GM21423 (cell line): Measurements from ENCODE around the gene ATP6V1G3.
"Not testable (repeated sequence)": the region's sequence is repeated elsewhere in the genome, so short reads cannot be mapped to it uniquely, and the experiment has no call there.

ENCODE experiments used
- ATAC-seq: cut with Tn5 transposase; IDR thresholded peaks from one replicate; pipeline ENCODE4 v1.9.1; 2021; ENCODE audit warnings: mild to moderate bottlenecking, moderate library complexity; ENCODE audit not compliant: unreplicated experiment

The ATP6V1G3 gene

GRCh38 chr1:198498103-198498385 is 42.4 kb downstream of the ATP6V1G3 start:
- no peak for ATAC-seq

GRCh38 chr1:198497326-198498102 is 43.0 kb downstream of the ATP6V1G3 start:
- no peak for ATAC-seq

DNA sequence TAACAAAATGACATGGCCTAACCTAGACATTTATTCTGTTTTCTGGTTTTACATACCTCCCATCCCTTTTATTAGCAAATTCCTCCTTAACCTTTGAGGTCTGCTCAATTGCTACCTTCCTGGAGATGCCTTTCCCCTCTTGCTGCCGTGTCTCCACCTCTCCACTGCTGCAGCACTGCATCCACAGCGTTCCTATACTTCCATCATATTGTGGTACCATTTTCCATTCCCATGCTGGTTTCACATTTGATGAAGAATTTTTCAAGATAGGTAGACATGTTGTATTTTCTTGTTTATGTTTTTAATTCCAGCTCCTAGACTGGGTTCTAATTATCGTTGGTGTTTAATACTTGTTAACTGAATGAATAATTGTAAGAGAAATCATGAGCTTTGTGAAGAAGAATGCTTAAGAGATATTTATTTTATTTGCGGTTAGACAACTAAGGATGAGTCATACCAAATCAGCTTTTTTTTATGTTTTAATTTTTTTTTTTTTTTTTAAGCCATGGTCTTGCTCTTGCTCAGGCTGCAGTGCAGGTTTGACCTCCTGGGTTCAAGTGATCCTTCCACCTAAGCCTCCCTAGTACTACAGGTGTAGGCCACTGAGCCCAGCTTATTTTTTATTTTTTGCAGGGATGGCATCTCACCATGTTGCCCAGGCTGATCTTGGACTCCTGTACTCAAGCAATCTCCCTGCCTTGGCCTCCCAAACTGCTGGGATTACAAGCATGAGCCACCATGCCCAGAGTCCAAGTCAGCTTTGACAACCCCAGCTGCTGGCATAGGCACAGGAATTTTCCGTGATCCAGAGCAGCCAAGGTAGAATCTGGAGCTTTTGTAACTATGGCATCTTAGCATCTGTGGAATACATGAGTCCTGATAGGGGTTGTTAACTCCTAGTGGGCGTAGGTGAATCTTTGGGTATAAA is 44.0 kb downstream of the ATP6V1G3 start:
- ATAC-seq = no peak

- no peak for ATAC-seq
These were observed 44.8 kb downstream of the ATP6V1G3 start for GRCh38 chr1:198495631-198496030.

DNA sequence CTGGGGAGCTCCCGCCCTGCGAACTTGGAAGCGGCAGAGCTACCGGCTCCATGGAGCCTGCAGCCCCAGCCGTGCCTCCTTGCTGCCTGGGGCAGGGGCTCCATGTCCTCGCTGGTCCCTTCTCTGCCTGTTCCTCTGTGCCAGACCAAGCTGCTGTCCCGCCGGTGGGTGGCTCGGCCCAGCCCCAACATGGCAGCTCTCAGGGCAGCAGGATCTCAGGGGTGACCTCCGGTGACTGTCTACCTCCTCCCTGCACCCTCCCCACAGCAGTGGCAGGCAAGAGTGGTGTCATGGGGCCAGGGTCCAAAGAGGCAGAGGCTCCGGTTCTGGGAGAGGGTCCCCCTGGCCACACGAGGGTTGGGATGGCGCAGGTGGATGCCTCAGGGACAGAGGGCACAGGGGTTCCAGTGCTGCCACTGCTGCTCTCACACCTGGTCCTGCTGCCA is 45.8 kb downstream of the ATP6V1G3 start:
- no peak for ATAC-seq

DNA sequence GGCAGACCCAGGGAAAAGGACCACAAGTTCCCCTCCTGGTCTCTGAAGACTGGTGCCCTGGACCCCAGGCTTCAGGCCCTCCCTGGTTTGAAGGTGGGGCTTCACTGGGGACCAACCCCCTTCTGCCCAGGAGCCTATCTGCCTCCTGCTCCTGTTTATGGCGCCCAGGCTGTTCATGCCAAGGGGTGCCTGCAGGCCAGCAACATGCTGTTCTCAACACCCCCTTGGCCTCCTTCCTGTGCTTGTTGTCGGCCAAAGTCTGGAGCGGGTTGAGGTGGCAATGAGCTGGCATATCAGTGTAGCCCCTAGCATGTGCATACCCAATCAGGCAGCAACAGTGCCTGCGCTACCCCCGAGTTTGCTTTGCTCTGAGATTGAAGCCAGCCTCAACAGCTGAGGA is 46.3 kb downstream of the ATP6V1G3 start:
- ATAC-seq = no peak

GRCh38 chr1:198493329-198493728 is 47.2 kb downstream of the ATP6V1G3 start:
- no peak for ATAC-seq

GRCh38 chr1:198492872-198493271 is 47.6 kb downstream of the ATP6V1G3 start:
- no peak for ATAC-seq

DNA sequence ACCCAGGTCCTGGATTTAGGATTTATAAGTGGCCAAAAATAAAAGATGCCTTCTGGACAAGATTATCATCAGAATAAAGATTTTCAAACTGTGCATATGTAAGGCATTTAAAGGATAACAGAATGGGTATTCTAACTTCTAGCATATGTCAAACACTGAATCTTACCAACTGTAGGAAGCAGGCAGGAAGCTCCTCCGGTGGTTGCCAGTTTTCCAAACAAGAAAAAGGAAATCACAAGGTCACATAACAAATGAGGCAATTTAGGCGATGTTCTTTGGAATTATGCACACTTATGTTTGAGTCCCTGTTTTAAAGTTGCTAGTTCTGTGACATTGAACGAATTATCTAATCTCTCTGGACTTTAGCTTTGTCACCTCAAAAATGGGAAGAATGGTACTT is 48.9 kb downstream of the ATP6V1G3 start:
- ATAC-seq = no peak

DNA sequence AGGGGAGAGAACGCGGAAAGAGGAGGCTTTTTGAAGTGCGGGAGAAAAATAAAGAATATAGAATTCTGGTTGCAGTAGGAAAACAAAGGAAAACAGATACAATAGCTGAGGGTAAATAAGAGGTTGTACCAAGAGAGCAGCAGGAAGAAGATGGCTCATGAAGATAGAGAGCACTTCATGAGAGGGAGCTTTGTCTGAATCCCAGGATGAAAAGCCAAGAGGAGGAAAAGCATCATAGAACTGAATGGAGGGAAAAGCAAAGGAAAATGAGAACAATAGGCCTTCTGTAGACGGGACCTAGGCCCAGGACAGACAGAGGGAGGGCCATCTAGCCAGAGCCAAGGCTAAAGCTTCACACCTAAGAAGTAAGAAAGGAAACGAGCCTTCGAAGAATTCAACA is 49.5 kb downstream of the ATP6V1G3 start:
- ATAC-seq = no peak

DNA sequence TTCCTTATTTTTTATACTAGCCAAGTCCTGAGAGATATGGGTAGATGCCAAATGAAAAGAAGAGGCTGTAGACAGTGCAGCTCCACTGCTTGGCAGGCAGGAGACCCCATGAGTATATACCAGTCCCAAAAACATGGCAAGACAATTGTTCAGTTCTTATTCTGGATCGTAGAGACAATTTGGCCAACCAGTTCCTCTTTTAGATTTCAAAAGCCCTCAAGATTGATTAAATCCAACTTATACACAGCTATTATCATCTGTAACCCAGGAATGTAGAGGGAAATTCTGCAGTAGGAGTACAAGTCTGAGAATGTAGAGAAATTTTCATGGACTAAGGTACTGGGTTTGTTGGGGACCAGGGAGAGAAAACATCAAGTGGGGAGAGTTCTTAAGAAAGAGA is 50.3 kb downstream of the ATP6V1G3 start:
- no peak for ATAC-seq

DNA sequence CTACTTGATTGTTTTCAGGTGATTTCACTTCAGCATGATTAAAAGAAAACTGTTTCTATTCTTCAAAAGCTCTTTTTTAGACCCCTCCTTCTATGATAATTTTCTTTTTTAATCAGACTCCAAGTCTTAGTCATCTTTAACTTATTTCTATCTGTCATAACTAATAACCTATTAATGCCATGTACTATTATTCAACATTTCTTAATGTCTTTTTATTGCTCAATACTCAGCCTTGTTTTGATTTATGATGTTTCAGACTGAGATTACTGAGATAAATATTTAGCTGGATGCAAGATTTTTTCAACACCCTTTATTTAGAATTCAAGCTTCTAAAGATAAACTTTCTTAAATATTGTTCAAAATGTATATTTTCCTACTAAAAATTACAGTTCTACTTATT is 53.6 kb downstream of the ATP6V1G3 start:
- no peak for ATAC-seq

DNA sequence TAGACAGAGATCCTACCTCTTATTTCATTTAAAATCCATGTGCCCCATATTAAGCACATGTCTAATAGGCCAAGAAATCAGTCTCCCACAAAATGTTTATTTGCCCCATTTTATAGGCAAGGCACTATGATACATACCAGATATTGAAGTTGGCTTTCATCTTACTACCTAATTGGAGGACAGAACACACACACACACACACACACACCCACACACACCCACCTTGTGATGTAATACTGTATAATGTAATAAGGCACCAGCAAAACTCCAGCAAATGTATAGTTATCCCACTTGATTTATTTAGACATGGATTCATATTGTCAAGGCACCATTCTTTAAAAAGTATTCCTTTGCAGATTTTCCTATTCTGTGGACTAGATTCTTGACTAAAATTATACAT is 56.8 kb downstream of the ATP6V1G3 start:
- no peak for ATAC-seq

GRCh38 chr1:198483006-198483405 is 57.5 kb downstream of the ATP6V1G3 start:
- no peak for ATAC-seq

- ATAC-seq = no peak
These were observed 58.8 kb downstream of the ATP6V1G3 start for GRCh38 chr1:198481661-198482060.

DNA sequence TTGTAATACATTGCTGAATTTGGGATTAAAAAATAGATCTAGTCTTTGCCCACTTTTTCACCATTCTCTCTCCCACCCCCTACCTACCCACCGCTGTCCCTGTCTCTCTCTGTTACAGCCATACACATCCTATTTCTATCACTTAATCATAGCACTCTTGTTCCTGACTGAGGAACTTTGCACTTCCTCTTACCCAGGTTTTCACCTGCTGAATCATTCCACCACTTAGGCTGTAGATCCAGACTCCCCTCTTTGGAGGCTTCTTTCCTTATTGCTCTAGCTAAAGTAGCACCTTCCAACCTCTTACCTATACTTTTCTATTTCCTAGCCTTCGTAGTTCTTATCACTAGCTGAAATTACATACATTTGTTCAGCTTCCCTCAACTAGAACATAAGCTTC is 59.6 kb downstream of the ATP6V1G3 start:
- ATAC-seq = no peak

- ATAC-seq = not testable (repeated sequence)
These were observed 63.1 kb downstream of the ATP6V1G3 start for GRCh38 chr1:198477354-198477753.
